Inferior parietal cortex (tissue), 1 donor: Measurements from ENCODE around the gene CYBRD1.
"Not testable (repeated sequence)": the region's sequence is repeated elsewhere in the genome, so short reads cannot be mapped to it uniquely, and the experiment has no call there.

Source experiments
- DNase-seq: peaks from one replicate; pipeline ENCODE4 v3.0.0-alpha.2; 2016; ENCODE audit errors: extremely low spot score

The CYBRD1 gene, protein sequence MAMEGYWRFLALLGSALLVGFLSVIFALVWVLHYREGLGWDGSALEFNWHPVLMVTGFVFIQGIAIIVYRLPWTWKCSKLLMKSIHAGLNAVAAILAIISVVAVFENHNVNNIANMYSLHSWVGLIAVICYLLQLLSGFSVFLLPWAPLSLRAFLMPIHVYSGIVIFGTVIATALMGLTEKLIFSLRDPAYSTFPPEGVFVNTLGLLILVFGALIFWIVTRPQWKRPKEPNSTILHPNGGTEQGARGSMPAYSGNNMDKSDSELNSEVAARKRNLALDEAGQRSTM

DNA sequence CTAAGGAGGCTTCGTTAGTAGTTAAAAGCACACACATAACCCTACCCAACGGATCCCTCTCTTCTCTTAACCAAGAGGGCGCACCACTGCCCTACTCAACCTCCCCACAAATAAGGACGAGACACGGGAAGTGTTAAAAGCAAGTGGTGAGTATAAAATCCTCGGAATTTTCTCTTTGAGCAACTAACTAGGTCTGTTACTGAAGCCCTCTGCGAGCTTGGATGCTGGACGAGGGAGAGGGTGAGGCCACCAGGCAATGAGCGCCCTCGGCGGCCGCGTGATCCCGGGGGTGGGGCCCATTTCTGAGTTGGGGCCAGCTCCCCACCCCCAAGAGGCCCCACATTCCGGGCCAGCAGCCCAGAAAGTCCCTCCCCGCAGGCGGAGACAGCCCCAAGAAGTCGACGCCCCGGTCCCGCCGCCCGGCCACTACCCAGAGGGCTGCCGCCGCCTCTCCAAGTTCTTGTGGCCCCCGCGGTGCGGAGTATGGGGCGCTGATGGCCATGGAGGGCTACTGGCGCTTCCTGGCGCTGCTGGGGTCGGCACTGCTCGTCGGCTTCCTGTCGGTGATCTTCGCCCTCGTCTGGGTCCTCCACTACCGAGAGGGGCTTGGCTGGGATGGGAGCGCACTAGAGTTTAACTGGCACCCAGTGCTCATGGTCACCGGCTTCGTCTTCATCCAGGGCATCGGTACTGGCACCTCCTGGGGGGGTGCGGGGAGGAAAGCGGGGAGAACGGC, at the start of gene CYBRD1:
TSS of gene CYBRD1 (plus strand) at position 423 of the 736 bp plus-strand sequence. CDS start at position 495, 72 bp downstream.
- peak; percentile 78 for DNase-seq

DNA sequence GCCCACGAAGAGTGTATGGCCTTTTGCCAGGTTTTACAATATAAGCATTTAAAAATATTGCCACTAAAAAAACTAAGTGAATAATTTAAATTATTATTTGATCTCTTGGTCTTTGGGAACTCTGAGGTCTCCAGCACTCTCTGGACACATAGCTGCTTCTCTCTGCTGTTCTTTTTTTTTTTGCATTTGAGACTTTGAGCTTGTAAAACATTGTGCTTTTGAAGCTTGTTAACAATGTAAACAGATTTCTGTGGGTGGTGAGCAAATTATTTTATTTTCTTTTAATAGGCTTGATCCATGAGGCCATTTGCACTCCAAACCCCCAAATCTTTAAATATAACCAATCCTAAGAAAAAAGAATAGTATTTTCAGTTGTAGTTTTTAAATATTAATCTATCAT, 46.3 kb upstream of the CYBRD1 start:
- DNase-seq, result no peak

DNA sequence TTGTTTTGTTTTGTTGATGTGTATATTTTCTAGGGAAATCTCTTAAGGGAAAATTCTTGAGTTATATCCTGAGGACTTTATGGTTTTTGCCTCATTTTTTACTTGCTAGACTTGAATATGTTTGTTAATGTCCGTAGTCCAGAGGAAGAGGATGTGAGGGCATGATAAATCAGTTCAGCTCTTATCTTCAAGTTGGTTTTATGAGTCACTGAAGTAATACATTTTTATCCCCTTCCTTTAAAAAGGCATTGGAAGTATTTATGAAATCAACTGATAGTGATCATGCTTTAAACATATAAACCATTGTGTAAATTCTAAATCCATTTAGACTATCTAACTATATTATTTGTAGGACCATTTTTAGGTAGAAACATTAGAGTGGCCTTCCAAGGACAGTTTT, 43.9 kb upstream of the CYBRD1 start:
- no peak for DNase-seq

DNA sequence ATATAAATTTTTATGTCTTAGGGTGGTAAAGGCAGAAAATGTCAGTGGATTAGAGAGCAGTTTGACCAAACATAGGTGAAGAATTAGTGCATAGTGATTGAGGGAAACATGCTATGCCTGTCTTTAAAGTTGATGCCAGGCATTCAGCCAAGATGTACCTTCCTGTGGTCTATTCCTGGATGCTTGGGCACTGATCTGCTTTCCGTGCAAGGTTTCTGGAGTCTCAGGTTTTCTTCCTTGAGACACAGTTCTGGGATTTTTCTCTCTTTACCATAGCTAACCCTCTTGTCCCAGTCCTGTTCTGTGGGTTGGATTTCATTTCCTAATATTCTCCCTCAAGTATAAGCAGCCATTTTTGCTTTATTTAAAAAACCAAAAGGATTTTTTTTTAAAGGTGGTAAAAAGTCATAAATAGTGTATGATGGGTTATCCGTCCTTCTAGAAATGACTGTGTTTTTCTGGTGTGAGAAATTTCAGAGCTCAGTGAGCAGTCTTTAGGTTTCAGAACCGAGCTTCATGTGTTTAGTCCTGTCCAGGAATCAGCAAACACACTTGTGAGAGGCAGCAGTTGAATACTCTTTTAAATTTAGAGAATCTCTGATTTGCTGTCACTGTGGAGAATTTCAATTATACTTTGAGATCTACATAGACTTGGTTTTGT, 43.0 kb upstream of the CYBRD1 start:
- DNase-seq, result no peak

DNA sequence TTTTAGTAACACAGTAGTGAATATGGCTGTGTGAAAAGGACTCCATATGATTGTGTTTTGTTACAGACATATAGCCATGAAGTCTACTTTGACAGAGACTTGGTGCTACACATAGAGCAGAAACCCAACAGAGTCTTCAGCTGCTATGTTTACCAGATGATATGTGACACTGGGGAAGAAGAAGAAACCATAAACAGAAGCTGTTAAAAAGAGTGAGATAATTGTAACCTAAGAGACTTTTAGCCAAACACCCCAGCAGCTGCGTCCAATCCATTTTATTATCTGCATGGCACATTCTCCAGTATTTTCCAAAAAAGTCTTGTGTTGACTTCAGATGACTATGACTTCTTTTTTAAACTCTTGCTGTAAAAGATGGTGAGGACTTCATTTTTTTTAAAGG, 41.4 kb upstream of the CYBRD1 start:
- DNase-seq, result no peak

DNA sequence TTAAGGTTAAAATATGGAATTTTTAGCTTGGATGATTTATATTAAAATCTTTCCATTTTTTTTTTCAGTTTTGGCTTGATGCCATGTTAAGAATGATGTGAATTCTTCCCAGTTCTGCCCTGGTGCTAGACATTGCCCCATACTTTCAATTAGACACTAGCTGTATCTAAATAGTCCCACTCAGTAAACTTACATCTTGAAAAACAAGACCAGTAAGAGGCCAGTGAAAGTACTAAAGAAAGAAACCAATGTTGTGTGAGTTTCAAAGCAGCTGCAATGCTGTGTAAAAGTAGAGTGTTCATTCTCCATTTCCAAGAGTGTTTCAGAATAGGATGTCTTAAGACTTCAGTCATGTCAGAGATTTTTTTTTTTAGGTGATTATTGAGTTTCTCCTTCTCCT, 40.0 kb upstream of the CYBRD1 start:
- no peak for DNase-seq

DNA sequence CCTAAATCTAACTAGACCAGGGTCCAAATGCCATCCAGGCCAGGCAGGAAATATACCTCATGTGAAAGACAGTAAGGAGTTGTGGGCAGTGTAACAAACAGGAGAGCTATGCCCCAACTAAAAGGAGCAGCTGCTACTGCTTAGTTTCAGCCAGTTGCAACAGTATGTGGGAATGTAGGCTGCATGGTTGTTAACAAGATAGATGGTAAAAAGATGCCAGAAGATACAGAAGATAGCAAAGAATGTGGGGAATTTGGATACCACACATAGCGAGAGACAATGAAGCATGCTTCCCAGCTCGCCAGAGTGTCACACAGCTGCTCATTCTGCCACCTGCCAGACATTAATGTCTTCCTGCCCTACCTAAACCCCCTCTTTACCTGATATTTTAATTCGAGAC, 39.4 kb upstream of the CYBRD1 start:
- no peak for DNase-seq

DNA sequence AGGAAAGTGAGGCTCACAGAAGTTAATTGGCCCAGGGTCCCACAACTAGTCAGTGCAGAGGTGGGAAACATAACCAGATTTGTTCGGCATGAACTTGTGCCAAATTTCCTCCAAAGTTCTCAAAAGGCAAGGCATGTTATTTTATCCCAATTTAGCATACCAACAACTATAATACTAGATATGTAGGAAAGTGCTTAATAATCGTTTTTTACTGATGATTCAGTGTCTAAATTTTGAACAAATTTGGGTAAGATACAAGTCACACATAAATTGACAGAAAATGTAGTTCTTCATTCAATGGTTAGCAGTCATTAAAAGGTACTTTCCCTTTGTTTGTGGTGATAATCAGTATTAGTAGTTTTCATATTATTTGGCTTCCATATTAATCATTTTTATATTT, 38.5 kb upstream of the CYBRD1 start:
- no peak for DNase-seq

DNA sequence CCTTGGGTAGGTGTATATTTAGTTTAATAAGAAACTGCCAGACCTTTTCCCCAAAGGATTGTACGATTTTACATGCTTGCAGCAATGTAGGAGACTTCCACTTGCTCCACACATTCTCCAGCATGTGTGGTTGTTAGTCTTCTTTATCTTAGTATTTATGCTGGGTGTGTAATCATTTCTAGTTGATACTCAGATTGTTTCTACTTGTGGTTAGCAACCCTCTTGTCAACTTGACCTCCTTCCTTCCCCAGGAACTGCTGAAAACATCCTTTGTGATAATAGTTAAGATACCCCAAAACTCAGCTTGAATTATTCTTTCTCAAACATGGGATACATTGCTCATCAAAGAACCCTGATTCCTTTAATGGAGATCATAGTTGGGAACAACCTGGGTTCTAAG, 37.2 kb upstream of the CYBRD1 start:
- DNase-seq, result no peak

DNA sequence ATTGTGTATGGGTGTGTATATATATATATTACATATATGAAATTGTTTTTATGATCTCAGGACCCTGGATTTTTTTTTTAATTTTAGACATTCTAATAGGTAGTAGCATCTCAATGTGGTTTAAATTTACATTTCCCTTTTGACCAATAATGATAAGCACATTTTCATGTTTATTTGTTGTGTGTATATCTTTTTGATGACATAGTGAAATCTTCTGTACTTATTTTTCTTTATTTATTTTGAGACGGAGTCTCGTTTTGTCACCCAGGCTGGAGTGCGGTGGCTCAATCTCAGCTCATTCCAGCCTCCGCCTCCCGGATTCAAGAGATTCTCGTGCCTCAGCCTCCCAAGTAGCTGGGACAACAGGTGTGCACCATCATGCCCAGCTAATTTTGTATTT, 35.1 kb upstream of the CYBRD1 start:
- no peak for DNase-seq

DNA sequence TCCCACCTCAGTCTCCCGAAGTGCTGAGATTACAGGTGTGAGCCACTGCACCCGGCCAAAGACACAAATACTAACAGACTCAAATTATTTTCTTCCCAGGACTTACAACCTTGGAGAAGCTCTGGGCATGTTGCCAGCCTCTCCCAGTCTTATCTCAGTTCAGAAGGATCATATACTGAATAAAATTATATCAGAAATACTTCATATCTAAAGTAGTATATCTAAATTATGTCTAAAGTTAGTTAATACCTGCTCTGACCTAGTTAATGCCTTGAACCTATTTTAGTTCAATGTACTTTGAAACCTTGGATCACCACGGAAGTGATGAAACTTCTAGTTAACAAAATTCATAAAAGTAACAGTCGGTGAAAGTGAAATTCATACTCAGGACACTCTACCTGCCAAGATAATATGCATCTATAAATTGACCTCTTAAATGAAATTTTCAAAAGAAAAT, 34.4 kb upstream of the CYBRD1 start:
- no peak for DNase-seq

DNA sequence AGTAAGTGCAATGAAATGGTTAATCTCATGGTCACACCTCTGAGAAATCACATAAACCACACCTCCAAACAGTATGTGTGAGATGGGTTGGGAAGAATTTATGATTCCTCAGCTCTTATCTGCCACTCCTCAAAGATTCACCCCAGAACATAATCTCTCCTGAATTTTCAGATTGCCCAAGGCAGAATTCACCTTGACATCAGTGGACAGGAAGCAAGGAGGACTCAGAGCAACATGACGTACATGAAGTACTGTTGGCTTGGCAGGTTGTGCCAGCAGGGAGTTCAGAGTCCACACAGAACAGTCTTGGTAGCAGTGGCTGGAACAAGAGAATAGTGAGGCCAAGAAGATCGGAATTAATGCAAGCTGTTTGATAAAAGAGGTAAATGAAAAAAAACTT, 31.7 kb upstream of the CYBRD1 start:
- no peak for DNase-seq

DNA sequence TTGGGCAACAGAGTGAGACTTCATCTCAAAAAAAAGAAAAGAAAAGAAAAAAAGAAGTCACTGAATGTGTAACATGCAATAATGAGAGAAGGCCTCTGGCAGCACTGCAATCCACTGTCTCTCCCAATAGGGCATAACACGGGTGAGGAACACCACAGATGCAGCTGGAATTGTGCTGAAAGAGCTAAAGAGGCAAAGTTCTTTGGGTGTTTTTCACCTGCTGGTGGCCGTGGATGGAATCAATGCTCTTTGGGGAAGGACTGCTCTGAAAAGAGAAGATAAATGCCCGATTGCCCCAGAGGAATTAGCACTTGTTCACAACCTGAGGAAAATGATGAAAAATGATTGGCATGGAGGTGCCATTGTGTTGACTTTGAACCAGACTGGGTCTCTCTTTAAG, 31.0 kb upstream of the CYBRD1 start:
- no peak for DNase-seq

DNA sequence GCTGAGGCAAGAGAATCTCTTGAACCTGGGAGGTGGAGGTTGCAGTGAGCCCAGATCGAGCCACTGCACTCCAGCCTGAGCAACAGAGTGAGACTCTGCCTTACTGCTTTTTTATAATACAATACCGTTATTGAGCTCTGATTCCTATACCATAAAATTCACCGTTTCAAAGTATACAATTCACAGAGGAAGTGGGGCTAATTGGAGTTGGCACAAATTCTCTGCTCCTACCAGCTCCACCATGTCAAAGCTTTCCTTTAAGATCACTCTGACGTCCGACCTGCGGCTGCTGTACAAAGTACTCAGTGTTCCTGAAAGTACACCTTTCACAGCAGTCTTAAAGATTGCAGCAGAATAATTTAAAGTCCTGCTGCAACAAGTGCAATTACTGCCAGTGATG, 29.6 kb upstream of the CYBRD1 start:
- DNase-seq, result no peak

DNA sequence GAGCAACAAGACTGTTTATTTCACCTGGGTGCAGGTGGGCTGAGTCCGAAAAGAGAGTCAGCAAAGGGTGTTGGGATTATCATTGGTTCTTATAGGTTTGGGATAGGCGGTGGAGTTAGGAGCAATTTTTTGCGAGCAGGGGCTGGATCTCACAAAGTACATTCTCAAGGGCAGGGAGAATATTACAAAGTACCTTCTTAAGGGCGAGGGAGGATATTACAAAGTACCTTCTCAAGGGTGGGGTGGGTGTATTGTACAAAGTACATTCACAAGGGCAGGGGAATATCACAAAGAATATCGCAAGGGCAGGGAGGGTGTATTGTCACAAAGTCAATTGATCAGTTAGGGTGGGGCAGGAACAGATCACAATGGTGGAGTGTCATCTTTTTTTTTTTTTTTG, 24.6 kb upstream of the CYBRD1 start:
- DNase-seq, result not testable (repeated sequence)

DNA sequence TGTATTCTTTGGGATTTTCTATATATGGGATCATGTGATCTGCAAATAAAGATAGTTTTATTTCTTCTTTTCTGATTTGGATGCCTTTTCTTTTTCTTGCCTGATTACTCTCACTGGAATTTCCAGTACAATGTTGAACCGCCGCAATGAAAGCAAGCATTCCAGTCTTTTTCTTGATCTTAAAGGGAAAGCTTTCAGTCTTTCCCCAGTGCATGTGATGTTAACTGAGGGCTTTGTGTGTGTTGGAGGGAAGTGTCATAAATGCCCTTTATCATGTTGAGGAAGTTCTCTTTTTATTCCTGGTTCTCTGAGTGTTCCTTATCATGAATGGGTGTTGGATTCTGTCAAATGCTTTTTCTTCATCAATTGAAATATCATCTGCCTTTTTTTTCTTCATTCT, 16.9 kb upstream of the CYBRD1 start:
- no peak for DNase-seq

DNA sequence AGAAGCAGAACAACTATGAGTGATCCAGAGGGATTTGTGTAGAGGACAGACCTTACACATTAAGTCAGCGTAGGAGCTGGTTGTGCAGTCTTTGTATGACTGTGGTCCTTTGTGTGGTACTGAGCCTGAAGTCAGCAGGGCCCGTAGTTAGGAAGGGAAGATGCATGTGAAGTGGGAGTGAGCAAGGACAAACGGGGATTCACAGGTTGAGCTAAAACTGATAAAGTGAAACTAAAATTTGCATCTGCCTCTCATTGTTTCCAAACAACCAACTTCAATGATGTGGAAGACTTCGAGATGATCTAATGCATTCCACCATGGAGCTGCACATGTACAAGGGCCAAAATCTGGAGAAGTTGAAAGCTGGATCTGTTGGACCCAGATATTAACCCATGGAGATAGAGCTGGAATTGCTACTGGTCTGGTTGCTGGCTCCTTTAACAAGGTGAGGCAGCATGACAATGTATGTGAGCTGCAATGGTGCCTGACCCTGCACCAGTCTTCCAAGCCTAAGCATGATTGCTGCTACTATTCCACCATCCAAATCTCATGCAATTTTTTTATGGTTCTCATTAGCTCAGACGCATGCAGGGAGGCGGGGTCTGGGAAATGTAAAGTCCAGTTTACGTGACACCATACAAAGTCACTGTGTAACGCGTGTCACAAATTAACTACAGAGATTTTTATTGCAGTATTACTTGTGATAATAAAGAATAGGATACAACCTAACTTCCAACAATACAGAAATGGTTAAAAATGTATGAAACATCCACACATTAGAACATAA, 12.1 kb upstream of the CYBRD1 start:
- no peak for DNase-seq

DNA sequence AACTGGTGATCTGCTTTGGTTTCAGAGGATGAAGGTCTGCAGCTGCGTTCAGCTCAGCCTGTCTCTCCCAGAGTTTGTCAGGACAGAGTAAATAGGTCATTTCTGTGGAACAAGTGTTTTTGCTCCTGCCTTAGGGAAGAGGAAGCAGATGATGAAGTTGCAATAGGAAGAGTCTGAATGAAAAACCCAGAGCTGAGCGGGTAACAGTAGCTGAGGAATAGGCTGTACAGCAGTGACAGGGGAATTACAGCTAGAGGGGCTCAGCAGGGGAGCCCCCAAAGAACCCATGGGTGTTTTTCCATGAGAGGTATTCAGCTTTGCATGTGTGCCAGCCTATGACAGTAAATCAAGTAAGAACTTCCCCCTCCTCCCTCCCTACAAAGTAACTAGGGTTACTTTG, 10.3 kb upstream of the CYBRD1 start:
- DNase-seq, result no peak

DNA sequence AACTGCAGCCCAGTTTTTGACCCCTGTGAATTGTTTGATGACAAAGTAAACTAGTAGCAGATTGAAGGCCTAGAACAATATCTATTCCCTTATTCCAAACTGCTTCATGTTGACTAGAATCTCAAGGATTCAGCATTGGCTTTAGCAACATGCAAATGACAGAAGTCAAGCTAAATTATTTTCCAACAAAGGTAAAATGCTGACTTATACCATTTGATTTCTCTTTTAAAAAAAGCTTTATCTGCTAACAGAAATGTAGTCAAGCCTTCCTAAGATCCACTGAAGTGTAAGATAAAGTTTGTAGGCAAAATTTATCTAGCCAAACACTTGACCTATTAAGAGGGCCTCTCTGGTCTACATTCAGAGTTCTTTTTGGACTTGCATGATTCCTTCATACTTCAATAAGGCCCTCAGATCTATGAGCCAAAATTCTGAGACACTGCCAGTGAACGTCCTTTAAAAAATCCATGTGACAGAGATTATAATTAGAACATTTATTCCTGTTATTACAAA, 9.5 kb upstream of the CYBRD1 start:
- no peak for DNase-seq

DNA sequence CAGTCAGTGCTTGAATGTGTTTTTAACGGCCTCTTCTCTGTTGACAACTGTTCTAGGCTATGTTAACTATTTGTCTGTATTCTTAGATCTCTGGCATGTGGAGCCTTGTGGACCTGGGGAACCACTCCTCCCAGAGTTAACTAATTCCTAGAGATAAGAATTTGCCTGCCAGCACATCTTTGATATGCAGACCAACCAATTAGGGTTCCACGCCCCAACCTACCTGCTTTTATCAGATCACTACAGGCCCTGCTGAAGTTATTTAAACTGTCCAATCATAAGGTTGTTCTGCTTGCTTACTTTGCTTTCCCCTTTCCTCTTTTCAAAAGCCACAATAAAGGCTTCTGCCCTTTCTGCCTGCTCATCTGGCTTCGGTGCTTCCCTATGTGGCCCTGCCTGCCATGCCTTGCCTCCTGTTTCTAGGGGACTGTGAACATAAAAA, 8.5 kb upstream of the CYBRD1 start:
- DNase-seq, result no peak

DNA sequence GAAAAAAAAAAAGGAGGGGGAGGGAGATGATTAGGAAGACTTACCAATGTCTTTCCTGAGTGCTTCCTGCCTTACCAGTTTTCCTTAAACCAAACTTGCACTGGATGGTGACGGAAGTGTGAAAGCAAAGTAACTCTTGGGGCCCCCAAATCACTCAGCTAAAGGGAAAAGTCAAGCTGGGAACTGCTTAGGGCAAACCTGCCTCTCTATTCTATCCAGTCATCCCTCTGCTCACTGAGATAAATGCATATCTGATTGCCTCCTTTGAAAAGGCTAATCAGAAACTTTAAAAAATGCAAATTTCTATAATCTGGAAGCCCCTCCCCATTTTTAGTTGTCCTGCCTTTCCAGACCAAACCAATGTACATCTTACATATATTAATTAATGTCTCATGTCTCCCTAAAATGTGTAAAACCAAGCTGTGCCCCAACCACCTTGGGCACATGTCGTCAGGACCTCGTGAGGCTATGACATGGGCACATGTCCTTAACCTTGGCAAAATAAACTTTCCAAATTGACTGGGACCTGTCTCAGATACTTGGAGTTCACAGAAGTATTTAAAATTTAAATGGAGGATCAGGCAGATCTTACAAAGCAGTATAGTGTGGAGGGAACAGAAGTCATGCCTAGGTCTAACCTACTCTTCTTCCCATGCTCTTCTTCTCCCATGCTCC, 7.2 kb upstream of the CYBRD1 start:
- DNase-seq, result no peak
